HEK293T (cell line): ENCODE data around the gene EGLN1.
"Not testable (repeated sequence)": the region's sequence is repeated elsewhere in the genome, so short reads cannot be mapped to it uniquely, and the experiment has no call there.

Experiments
- CTCF ChIA-PET: fragments of 350-600 bp; formaldehyde crosslinking; extraction: SDS; loops from one replicate; lab custom pipeline; 2021; ENCODE audit warnings: antibody characterized with exemption, inconsistent platforms; lab: Yijun Ruan, JAX
- POLR2A ChIA-PET: fragments of 350-600 bp; formaldehyde crosslinking; extraction: SDS; loops from one replicate; lab custom pipeline; 2020; ENCODE audit warnings: antibody characterized with exemption, inconsistent platforms; lab: Yijun Ruan, JAX
- DNase-seq: peaks from one replicate; pipeline ENCODE4 v3.0.0; 2012; ENCODE audit warnings: mixed read lengths; ENCODE audit errors: extremely low spot score
- ARNT ChIP-seq: fragments of 450-650 bp; IDR thresholded peaks from 2 replicates; pipeline ENCODE4 v1.6.1; 2017; ENCODE audit warnings: mild to moderate bottlenecking
- BHLHE40 ChIP-seq: fragments of 450-650 bp; IDR thresholded peaks from 2 replicates; pipeline ENCODE4 v1.6.1; 2016; ENCODE audit warnings: mild to moderate bottlenecking, moderate library complexity, borderline replicate concordance
- CTBP1 ChIP-seq: fragments of 450-650 bp; IDR thresholded peaks from 2 replicates; pipeline ENCODE4 v1.6.1; 2016; ENCODE audit warnings: borderline replicate concordance
- ELF4 ChIP-seq: fragments of 450-650 bp; IDR thresholded peaks from 2 replicates; pipeline ENCODE4 v1.6.1; 2017; ENCODE audit warnings: antibody characterized with exemption
- FOXA1 ChIP-seq: fragments of 450-650 bp; IDR thresholded peaks from 2 replicates; pipeline ENCODE4 v1.6.1; 2016; ENCODE audit warnings: mild to moderate bottlenecking
- FOXK2 ChIP-seq: fragments of 450-650 bp; IDR thresholded peaks from 2 replicates; pipeline ENCODE4 v1.6.1; 2016; ENCODE audit warnings: mild to moderate bottlenecking
- FOXM1 ChIP-seq: fragments of 450-650 bp; IDR thresholded peaks from 2 replicates; pipeline ENCODE4 v1.6.1; 2017; ENCODE audit warnings: mild to moderate bottlenecking, borderline replicate concordance
- HDGF ChIP-seq: fragments of 450-650 bp; IDR thresholded peaks from 2 replicates; pipeline ENCODE4 v1.6.1; 2017; ENCODE audit warnings: antibody characterized with exemption, borderline replicate concordance
- L3MBTL2 ChIP-seq: fragments of 450-650 bp; conservative IDR thresholded peaks from 2 replicates; pipeline ENCODE4 v1.6.1; 2016; ENCODE audit warnings: mild to moderate bottlenecking
- LEF1 ChIP-seq: fragments of 450-650 bp; IDR thresholded peaks from 2 replicates; pipeline ENCODE4 v1.6.1; 2017; ENCODE audit warnings: mild to moderate bottlenecking, borderline replicate concordance
- NFRKB ChIP-seq: fragments of 450-650 bp; IDR thresholded peaks from 2 replicates; pipeline ENCODE4 v1.6.1; 2016; ENCODE audit warnings: mild to moderate bottlenecking, moderate library complexity
- PKNOX1 ChIP-seq: fragments of 450-650 bp; IDR thresholded peaks from 2 replicates; pipeline ENCODE4 v1.6.1; 2016
- SP1 ChIP-seq: fragments of 450-650 bp; IDR thresholded peaks from 2 replicates; pipeline ENCODE4 v1.6.1; 2017
- SUZ12 ChIP-seq: fragments of 450-650 bp; IDR thresholded peaks from 2 replicates; pipeline ENCODE4 v1.6.1; 2016; ENCODE audit warnings: mild to moderate bottlenecking
- TARDBP ChIP-seq: fragments of 450-650 bp; IDR thresholded peaks from 2 replicates; pipeline ENCODE4 v1.6.1; 2016
- ZNF384 ChIP-seq: fragments of 450-650 bp; IDR thresholded peaks from 2 replicates; pipeline ENCODE4 v1.6.1; 2016

Gene EGLN1

GRCh38 chr1:231421971-231422797, at the start of gene EGLN1:
Gene EGLN1, minus strand, starts transcription at chr1:231422287. Its CDS starts 399 bp downstream, at chr1:231421888.
- CTCF ChIA-PET = interaction anchor here (1.0 kb wide), 1 partner anchor 10 kb away, joined by 4 read pairs; no protein-coding TSS in a partner anchor
- peak; percentile 53; the same call in 1 of the 2 replicates for TF ChIP-seq L3MBTL2
- TF ChIP-seq ARNT = peak; percentile 83
- peak; percentile 32; the same call in 1 of the 2 replicates for TF ChIP-seq LEF1
- no peak for TF ChIP-seq PKNOX1
- TF ChIP-seq CTBP1 = peak; percentile 70
- TF ChIP-seq ELF4 = peak; percentile 47; the same call in 1 of the 2 replicates
- TF ChIP-seq SP1 = no peak
- DNase-seq = peak; percentile 90
- POLR2A ChIA-PET = interaction anchor here (0.7 to 3.7 kb wide), 8 partner anchors 13 to 109 kb away, joined by 3 to 12 read pairs (median 6); partner anchors contain the start of genes EXOC8 and SPRTN

GRCh38 chr1:231471500-231471899, 49.4 kb upstream of the EGLN1 start:
- CTCF ChIA-PET, DNase-seq, POLR2A ChIA-PET: not testable (repeated sequence)

- POLR2A ChIA-PET, DNase-seq, CTCF ChIA-PET: not testable (repeated sequence)
Observed at GRCh38 chr1:231471027-231471426, 48.9 kb upstream of the EGLN1 start.

GRCh38 chr1:231467986-231468385, 45.9 kb upstream of the EGLN1 start:
- TF ChIP-seq BHLHE40 = no peak
- TF ChIP-seq HDGF = no peak
- TF ChIP-seq SP1 = no peak
- TF ChIP-seq ZNF384 = no peak
- TF ChIP-seq LEF1 = no peak
- no peak for TF ChIP-seq PKNOX1
- no peak for TF ChIP-seq NFRKB
- no peak for TF ChIP-seq SUZ12
- no peak for TF ChIP-seq ELF4
- no peak for TF ChIP-seq TARDBP
- no peak for TF ChIP-seq FOXK2
- TF ChIP-seq L3MBTL2 = no peak
- no peak for TF ChIP-seq FOXA1
- TF ChIP-seq FOXM1 = no peak
- TF ChIP-seq ARNT = no peak
- DNase-seq = no peak
- ChIA-PET POLR2A (no interaction called here), CTCF (no interaction called here)

GRCh38 chr1:231465051-231465450, 43.0 kb upstream of the EGLN1 start:
- ChIA-PET POLR2A (no interaction called here), CTCF (no interaction called here)
- TF ChIP-seq SP1 (no peak), SUZ12 (no peak), ELF4 (no peak), TARDBP (no peak), L3MBTL2 (no peak), NFRKB (no peak), PKNOX1 (no peak), FOXM1 (no peak), FOXK2 (no peak), ZNF384 (no peak), HDGF (no peak), LEF1 (no peak)
- DNase-seq = no peak

GRCh38 chr1:231463541-231463940, 41.5 kb upstream of the EGLN1 start:
- TF ChIP-seq BHLHE40 (no peak), ARNT (no peak), CTBP1 (no peak), HDGF (no peak), ZNF384 (no peak), PKNOX1 (no peak), FOXA1 (no peak), NFRKB (no peak), SP1 (no peak)
- CTCF ChIA-PET = interaction anchor here (0.7 to 0.9 kb wide), 3 partner anchors 106 to 812 kb away, joined by 3 to 5 read pairs (median 4); no protein-coding TSS in a partner anchor
- no peak for DNase-seq
- POLR2A ChIA-PET = interaction anchor here (0.6 kb wide), 1 partner anchor 138 kb away, joined by 3 read pairs; no protein-coding TSS in a partner anchor
